B cell (primary cell): ENCODE data around the gene SETBP1.

ENCODE experiments used
- CTCF ChIP-seq: fragments of 200-600 bp; IDR thresholded peaks from one replicate; pipeline ENCODE4 v1.8.0; 2022; ENCODE audit warnings: antibody characterized with exemption, mild to moderate bottlenecking
- EZH2 ChIP-seq: IDR thresholded peaks from 2 replicates; pipeline ENCODE4 v1.6.1; 2012; ENCODE audit warnings: borderline replicate concordance, low read depth, mild to moderate bottlenecking, moderate library complexity, low read length; ENCODE audit not compliant: insufficient read depth, poor library complexity, severe bottlenecking

- TF ChIP-seq CTCF (no peak), EZH2 (no peak)
Observed at GRCh38 chr18:44733069-44733753, 52.5 kb downstream of the SETBP1 start.
